Tibial artery (tissue), 4 donors: ENCODE measurements around the gene SLC25A10.

Experiments
- DNase-seq, 2 donors: peaks; one replicate each; pipeline ENCODE4 v3.0.0-alpha.2; 2019
- H3K27ac ChIP-seq, 2 donors: fragments of 200-600 bp; sonication (generic) in 1 of 2; 1 replicate in 1 of 2; 2 replicates in 1 of 2; pipeline ENCODE4 v1.5.1; 2018 to 2019; ENCODE audit warnings: mild to moderate bottlenecking in 1 of 2
- H3K27me3 ChIP-seq, 2 donors: fragments of 200-600 bp; sonication (generic) in 1 of 2; one replicate each; pipeline versions ENCODE4 v1.5.1 to v1.6.0; 2016 to 2019
- H3K36me3 ChIP-seq, 3 donors: fragments of 200-600 bp; sonication (generic) in 2 of 3; one replicate each; pipeline ENCODE4 v1.5.1; 2016 to 2019; ENCODE audit warnings: mild to moderate bottlenecking in 2 of 3
- H3K4me1 ChIP-seq, 4 donors: fragments of 200-600 bp; sonication (generic) in 2 of 4; 1 replicate in 3 of 4; 2 replicates in 1 of 4; pipeline ENCODE4 v1.5.1; 2016 to 2019
- H3K4me3 ChIP-seq, 2 donors: fragments of 200-600 bp; sonication (generic) in 1 of 2; 1 replicate in 1 of 2; 2 replicates in 1 of 2; pipeline ENCODE4 v1.5.1; 2018 to 2019; ENCODE audit warnings: mild to moderate bottlenecking in 2 of 2
- H3K9me3 ChIP-seq, 3 donors: fragments of 200-600 bp; sonication (generic) in 1 of 3; one replicate each; pipeline ENCODE4 v1.5.1; 2016 to 2019
- CTCF ChIP-seq, 2 experiments: fragments of 200-600 bp in 1 of 2; fragments of 450-650 bp in 1 of 2; IDR thresholded peaks; one replicate each; pipeline ENCODE4 v1.5.1; 2017 to 2019; ENCODE audit warnings: antibody characterized with exemption in 2 of 2, mild to moderate bottlenecking in 1 of 2, moderate library complexity in 1 of 2
- intact Hi-C: fragments of 100-400 bp; cut with DNase I; formaldehyde crosslinking; loops from one replicate; pipeline ENCODE4 v1.15.0; 2023; ENCODE audit warnings: low total_unique reads

Gene SLC25A10

GRCh38 chr17:81711814-81712467 lies at the start of gene SLC25A10:
SLC25A10 (plus strand) TSS chr17:81712284; CDS start chr17:81712427, 143 bp downstream.
- H3K27ac ChIP-seq = peak within 1 kb of the TSS; percentile 49 to 53
- peaks cover 0 to 26% (median 9%) of the 10 kb centered on the region in 3 donors for H3K36me3 ChIP-seq
- TF ChIP-seq CTCF (IDR thresholded peaks at IDR 0.05) = peak in 1 of 2 experiments; percentile 28
- DNase-seq = peak; percentile 53 to 83
- peaks cover 0 to 43% (median 25%) of the 10 kb centered on the region in 4 donors for H3K4me1 ChIP-seq
- intact Hi-C loops = no loop called here
- H3K27me3 ChIP-seq = peaks cover 0 to 7% of the 10 kb centered on the region in 2 donors
- no peaks in the 10 kb centered on the region for H3K9me3 ChIP-seq
- H3K4me3 ChIP-seq = peak within 1 kb of the TSS; percentile 64 to 92

GRCh38 chr17:81664051-81664470 lies 48.0 kb upstream of the SLC25A10 start:
- intact Hi-C loops = no loop called here
- Histone ChIP-seq H3K4me3 (no peak overlapping the region), H3K9me3 (no peaks in the 10 kb centered on the region), H3K36me3 (peaks cover 0 to 7% (median 0%) of the 10 kb centered on the region in 3 donors), H3K27me3 (no peaks in the 10 kb centered on the region), H3K4me1 (peaks cover 0 to 30% (median 23%) of the 10 kb centered on the region in 4 donors), H3K27ac (no peak overlapping the region)
- no peak for TF ChIP-seq CTCF (IDR thresholded peaks at IDR 0.05)
- no peak for DNase-seq

GRCh38 chr17:81665205-81666091 lies 46.6 kb upstream of the SLC25A10 start:
- Histone ChIP-seq H3K4me3 (peak overlapping the region; percentile 87 to 95), H3K27ac (peak overlapping the region; percentile 86 to 92), H3K9me3 (no peaks in the 10 kb centered on the region), H3K27me3 (no peaks in the 10 kb centered on the region), H3K4me1 (peaks cover 0 to 30% (median 23%) of the 10 kb centered on the region in 4 donors), H3K36me3 (peaks cover 11 to 21% (median 13%) of the 10 kb centered on the region in 3 donors)
- no peak for DNase-seq
- TF ChIP-seq CTCF (IDR thresholded peaks at IDR 0.05) = no peak
- intact Hi-C loops = loop anchor here (2.0 kb wide), 1 partner anchor 29 kb away; the partner anchor contains the start of genes NPLOC4 and TSPAN10

GRCh38 chr17:81666092-81666341 lies 46.1 kb upstream of the SLC25A10 start:
- TF ChIP-seq CTCF (IDR thresholded peaks at IDR 0.05) = no peak
- Histone ChIP-seq H3K27ac (peak overlapping the region; percentile 86 to 92), H3K4me1 (peaks cover 0 to 30% (median 23%) of the 10 kb centered on the region in 4 donors), H3K27me3 (no peaks in the 10 kb centered on the region), H3K36me3 (peaks cover 14 to 27% (median 16%) of the 10 kb centered on the region in 3 donors), H3K9me3 (no peaks in the 10 kb centered on the region), H3K4me3 (peak overlapping the region; percentile 87 to 95)
- intact Hi-C loops = loop anchor here (2.0 kb wide), 1 partner anchor 29 kb away; the partner anchor contains the start of genes NPLOC4 and TSPAN10
- no peak for DNase-seq

- H3K4me3 ChIP-seq = peak within 1 kb of the TSS; percentile 87 to 95
- peak; percentile 94 to 97 for DNase-seq
- no peak for TF ChIP-seq CTCF (IDR thresholded peaks at IDR 0.05)
- peak within 1 kb of the TSS; percentile 86 to 92 for H3K27ac ChIP-seq
- H3K36me3 ChIP-seq = peaks cover 16 to 33% (median 21%) of the 10 kb centered on the region in 3 donors
- H3K27me3 ChIP-seq = no peaks in the 10 kb centered on the region
- H3K4me1 ChIP-seq = peaks cover 0 to 30% (median 23%) of the 10 kb centered on the region in 4 donors
- intact Hi-C loops = loop anchor here (2.0 kb wide), 1 partner anchor 30 kb away; the partner anchor contains the start of genes NPLOC4 and TSPAN10
- no peaks in the 10 kb centered on the region for H3K9me3 ChIP-seq
Observed at GRCh38 chr17:81666342-81667191, 45.5 kb upstream of the SLC25A10 start, which contains the start of the genes CCDC137 and OXLD1. CCDC137 (plus strand) TSS chr17:81666737; CDS start chr17:81666767, 30 bp downstream. OXLD1 (minus strand) TSS chr17:81666605; CDS start chr17:81666577, 28 bp downstream.
